Stimulated activated naive B cell treated with anti-CD40 and anti-IgM and Interleukin-4, amounts not matched to agents 10 μg/mL and 1 μg/mL and 100 μg/mL, for 72 hours (primary cell): ENCODE results near the gene FBXL17.
"Not testable (repeated sequence)": the region's sequence is repeated elsewhere in the genome, so short reads cannot be mapped to it uniquely, and the experiment has no call there.

Source experiments
- ATAC-seq, 2 donors: fragments of 150-1000 bp; cut with Tn5 transposase; replicated peaks; 2 replicates each; pipeline ENCODE4 v1.10.0; 2021; ENCODE audit warnings: moderate library complexity in 1 of 2
- DNase-seq: peaks from one replicate; pipeline ENCODE4 v3.0.0; 2021
- H3K27ac Mint-ChIP-seq: one replicate; pipeline ENCODE4 v1.8.0; 2022; ENCODE audit warnings: mild to moderate bottlenecking, mixed read lengths
- H3K27me3 Mint-ChIP-seq, 2 donors: one replicate each; pipeline ENCODE4 v1.8.0; 2022; ENCODE audit warnings: mixed read lengths in 2 of 2
- H3K36me3 Mint-ChIP-seq, 2 donors: one replicate each; pipeline ENCODE4 v1.8.0; 2022; ENCODE audit warnings: mixed read lengths in 2 of 2, mild to moderate bottlenecking in 1 of 2
- H3K4me1 Mint-ChIP-seq, 2 donors: one replicate each; pipeline ENCODE4 v1.8.0; 2022; ENCODE audit warnings: mixed read lengths in 2 of 2, mild to moderate bottlenecking in 1 of 2
- H3K4me3 Mint-ChIP-seq, 2 donors: one replicate each; pipeline ENCODE4 v1.8.0; 2022; ENCODE audit warnings: mild to moderate bottlenecking in 2 of 2, mixed read lengths in 2 of 2, moderate library complexity in 1 of 2
- H3K9me3 Mint-ChIP-seq, 2 donors: one replicate each; pipeline ENCODE4 v1.8.0; 2022; ENCODE audit warnings: mixed read lengths in 2 of 2, mild to moderate bottlenecking in 1 of 2

The FBXL17 gene

GRCh38 chr5:108381954-108382783, at the start of gene FBXL17:
TSS of gene FBXL17 (minus strand) at chr5:108382098.
- H3K27me3 Mint-ChIP-seq: no peaks in the 10 kb centered on the region
- H3K36me3 Mint-ChIP-seq: peaks cover 6 to 14% of the 10 kb centered on the region in 2 donors
- DNase-seq (peak; percentile 93), ATAC-seq (peak; percentile 78 to 82)
- peaks cover 28 to 39% of the 10 kb centered on the region in 2 donors for H3K4me1 Mint-ChIP-seq
- H3K27ac Mint-ChIP-seq: peak within 1 kb of the TSS; percentile 91
- peaks cover 2 to 3% of the 10 kb centered on the region in 2 donors for H3K9me3 Mint-ChIP-seq
- H3K4me3 Mint-ChIP-seq: peak within 1 kb of the TSS; percentile 84 to 89

- Mint-ChIP-seq H3K27ac (no peak overlapping the region), H3K4me3 (no peak overlapping the region), H3K27me3 (peaks cover 21 to 22% of the 10 kb centered on the region in 2 donors), H3K4me1 (peaks cover 6 to 21% of the 10 kb centered on the region in 2 donors), H3K9me3 (peaks cover 0 to 7% of the 10 kb centered on the region in 2 donors), H3K36me3 (no peaks in the 10 kb centered on the region)
- ATAC-seq: no peak
- no peak for DNase-seq
Measured at GRCh38 chr5:108430931-108431608, 49.2 kb upstream of the FBXL17 start.

- Mint-ChIP-seq H3K4me1 (no peaks in the 10 kb centered on the region), H3K27ac (no peak overlapping the region), H3K4me3 (no peak overlapping the region), H3K9me3 (peaks cover 10 to 18% of the 10 kb centered on the region in 2 donors), H3K36me3 (peaks cover 5% of the 10 kb centered on the region in 2 donors), H3K27me3 (peaks cover 24 to 35% of the 10 kb centered on the region in 2 donors)
- no peak for DNase-seq
- ATAC-seq: no peak
Measured at GRCh38 chr5:108421713-108422112, 39.8 kb upstream of the FBXL17 start.

GRCh38 chr5:108420755-108421154, 38.9 kb upstream of the FBXL17 start:
- peaks cover 5% of the 10 kb centered on the region in 2 donors for H3K36me3 Mint-ChIP-seq
- no peak overlapping the region for H3K4me3 Mint-ChIP-seq
- ATAC-seq (no peak), DNase-seq (no peak)
- no peaks in the 10 kb centered on the region for H3K4me1 Mint-ChIP-seq
- H3K27me3 Mint-ChIP-seq: peaks cover 18 to 26% of the 10 kb centered on the region in 2 donors
- no peak overlapping the region for H3K27ac Mint-ChIP-seq
- H3K9me3 Mint-ChIP-seq: peaks cover 10 to 18% of the 10 kb centered on the region in 2 donors

- H3K4me1 Mint-ChIP-seq: no peaks in the 10 kb centered on the region
- no peak for DNase-seq
- ATAC-seq: no peak
- H3K4me3 Mint-ChIP-seq: no peak overlapping the region
- peaks cover 5% of the 10 kb centered on the region in 2 donors for H3K36me3 Mint-ChIP-seq
- H3K27ac Mint-ChIP-seq: no peak overlapping the region
- H3K9me3 Mint-ChIP-seq: peaks cover 10 to 18% of the 10 kb centered on the region in 2 donors
- peaks cover 12 to 21% of the 10 kb centered on the region in 2 donors for H3K27me3 Mint-ChIP-seq
Measured at GRCh38 chr5:108420158-108420557, 38.3 kb upstream of the FBXL17 start.

GRCh38 chr5:108418197-108418596, 36.3 kb upstream of the FBXL17 start:
- Mint-ChIP-seq H3K27ac (no peak overlapping the region), H3K9me3 (peaks cover 7 to 10% of the 10 kb centered on the region in 2 donors), H3K4me3 (no peak overlapping the region), H3K36me3 (peaks cover 5% of the 10 kb centered on the region in 2 donors), H3K4me1 (no peaks in the 10 kb centered on the region), H3K27me3 (peaks cover 11 to 14% of the 10 kb centered on the region in 2 donors)
- no peak for ATAC-seq
- no peak for DNase-seq

GRCh38 chr5:108417166-108417670, 35.3 kb upstream of the FBXL17 start:
- Mint-ChIP-seq H3K27ac (no peak overlapping the region), H3K9me3 (peaks cover 5 to 10% of the 10 kb centered on the region in 2 donors), H3K4me3 (no peak overlapping the region), H3K27me3 (peaks cover 11 to 14% of the 10 kb centered on the region in 2 donors), H3K36me3 (peaks cover 5% of the 10 kb centered on the region in 2 donors), H3K4me1 (no peaks in the 10 kb centered on the region)
- DNase-seq (no peak), ATAC-seq (no peak)

- no peak for ATAC-seq
- Mint-ChIP-seq H3K27ac (no peak overlapping the region), H3K27me3 (peaks cover 11 to 17% of the 10 kb centered on the region in 2 donors), H3K4me1 (no peaks in the 10 kb centered on the region), H3K36me3 (peaks cover 5% of the 10 kb centered on the region in 2 donors), H3K9me3 (peaks cover 5 to 8% of the 10 kb centered on the region in 2 donors), H3K4me3 (no peak overlapping the region)
- no peak for DNase-seq
Measured at GRCh38 chr5:108415726-108416125, 33.8 kb upstream of the FBXL17 start.

- no peaks in the 10 kb centered on the region for H3K36me3 Mint-ChIP-seq
- peaks cover 0 to 3% of the 10 kb centered on the region in 2 donors for H3K9me3 Mint-ChIP-seq
- no peak for DNase-seq
- H3K27me3 Mint-ChIP-seq: peaks cover 0 to 7% of the 10 kb centered on the region in 2 donors
- H3K4me1 Mint-ChIP-seq: no peaks in the 10 kb centered on the region
- no peak for ATAC-seq
- H3K27ac Mint-ChIP-seq: no peak overlapping the region
- H3K4me3 Mint-ChIP-seq: no peak overlapping the region
Measured at GRCh38 chr5:108409786-108410185, 27.9 kb upstream of the FBXL17 start.

- Mint-ChIP-seq H3K27me3 (peaks cover 18% of the 10 kb centered on the region in 2 donors), H3K9me3 (peaks cover 12 to 14% of the 10 kb centered on the region in 2 donors)
- DNase-seq, H3K4me3 Mint-ChIP-seq, H3K4me1 Mint-ChIP-seq, H3K27ac Mint-ChIP-seq, H3K36me3 Mint-ChIP-seq, ATAC-seq: not testable (repeated sequence)
Measured at GRCh38 chr5:108405201-108405600, 23.3 kb upstream of the FBXL17 start.

DNA sequence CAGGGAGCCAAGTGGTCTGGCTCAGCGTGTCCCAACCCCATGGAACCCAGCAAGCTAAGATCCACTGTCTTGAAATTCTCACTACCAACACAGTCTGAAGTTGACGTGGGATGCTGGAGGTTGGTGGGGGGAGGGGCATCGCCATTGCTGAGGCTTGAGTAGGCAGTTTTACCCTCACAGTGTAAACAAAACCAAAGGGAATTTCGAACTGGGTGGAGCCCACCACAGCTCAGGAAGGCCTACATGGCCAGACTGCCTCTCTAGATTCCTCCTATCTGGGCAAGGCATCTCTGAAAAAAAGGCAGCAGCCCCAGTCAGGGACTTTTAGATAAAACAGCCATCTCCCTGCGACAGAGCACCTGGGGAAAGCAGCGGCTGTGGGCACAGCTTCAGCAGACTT, 17.1 kb upstream of the FBXL17 start:
- peaks cover 11 to 15% of the 10 kb centered on the region in 2 donors for H3K9me3 Mint-ChIP-seq
- no peak for ATAC-seq

DNA sequence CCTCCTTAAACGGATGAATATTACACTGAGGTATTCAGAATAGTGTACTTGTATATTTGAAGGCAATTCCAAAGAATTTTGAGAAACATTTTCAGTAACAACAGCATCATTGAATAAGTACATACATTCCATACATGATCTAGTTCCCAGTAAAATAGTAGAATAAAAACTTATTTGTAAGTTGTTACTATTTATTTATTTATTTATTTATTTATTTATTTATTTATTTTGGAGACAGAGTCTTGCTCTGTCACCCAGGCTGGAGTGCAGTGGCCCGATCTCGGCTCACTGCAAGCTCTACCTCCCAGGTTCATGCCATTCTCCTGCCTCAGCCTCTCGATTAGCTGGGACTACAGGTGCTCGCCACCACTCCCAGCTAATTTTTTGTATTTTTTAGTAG, 14.9 kb upstream of the FBXL17 start:
- DNase-seq, ATAC-seq, H3K36me3 Mint-ChIP-seq, H3K4me3 Mint-ChIP-seq, H3K27ac Mint-ChIP-seq, H3K4me1 Mint-ChIP-seq: not testable (repeated sequence)
- peaks cover 17 to 22% of the 10 kb centered on the region in 2 donors for H3K27me3 Mint-ChIP-seq
- peaks cover 6 to 11% of the 10 kb centered on the region in 2 donors for H3K9me3 Mint-ChIP-seq

More for the DNA sequence above, 17.1 kb upstream of the FBXL17 start:
- H3K27me3 Mint-ChIP-seq: peaks cover 21 to 26% of the 10 kb centered on the region in 2 donors
- no peak overlapping the region for H3K4me3 Mint-ChIP-seq
- peaks cover 0 to 5% of the 10 kb centered on the region in 2 donors for H3K36me3 Mint-ChIP-seq
- H3K27ac Mint-ChIP-seq: no peak overlapping the region
- H3K4me1 Mint-ChIP-seq: no peaks in the 10 kb centered on the region
- no peak for DNase-seq

DNA sequence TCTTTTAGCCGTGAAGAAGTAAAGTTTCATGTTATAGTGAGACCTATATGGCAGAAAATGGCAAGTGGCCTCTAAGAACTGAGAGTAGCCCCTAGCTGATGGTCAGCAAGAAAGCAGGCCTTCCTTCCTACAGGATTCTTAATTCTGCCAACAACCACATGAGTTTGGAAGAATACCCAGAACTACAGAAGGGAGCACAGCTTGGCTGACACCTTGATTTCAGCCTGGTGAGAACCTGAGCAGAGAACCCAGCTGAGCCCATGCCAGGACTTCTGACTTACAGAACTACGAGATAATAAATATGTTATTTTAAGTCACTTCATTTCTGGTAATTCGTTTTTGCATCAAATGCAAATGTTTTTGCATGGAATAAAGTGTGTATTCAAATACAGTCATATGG, 5.9 kb upstream of the FBXL17 start:
- H3K36me3 Mint-ChIP-seq: peaks cover 0 to 1% of the 10 kb centered on the region in 2 donors
- no peak overlapping the region for H3K4me3 Mint-ChIP-seq
- H3K4me1 Mint-ChIP-seq: peaks cover 13 to 14% of the 10 kb centered on the region in 2 donors
- no peak overlapping the region for H3K27ac Mint-ChIP-seq
- H3K9me3 Mint-ChIP-seq: no peaks in the 10 kb centered on the region
- no peaks in the 10 kb centered on the region for H3K27me3 Mint-ChIP-seq
- no peak for DNase-seq
- ATAC-seq: no peak

DNA sequence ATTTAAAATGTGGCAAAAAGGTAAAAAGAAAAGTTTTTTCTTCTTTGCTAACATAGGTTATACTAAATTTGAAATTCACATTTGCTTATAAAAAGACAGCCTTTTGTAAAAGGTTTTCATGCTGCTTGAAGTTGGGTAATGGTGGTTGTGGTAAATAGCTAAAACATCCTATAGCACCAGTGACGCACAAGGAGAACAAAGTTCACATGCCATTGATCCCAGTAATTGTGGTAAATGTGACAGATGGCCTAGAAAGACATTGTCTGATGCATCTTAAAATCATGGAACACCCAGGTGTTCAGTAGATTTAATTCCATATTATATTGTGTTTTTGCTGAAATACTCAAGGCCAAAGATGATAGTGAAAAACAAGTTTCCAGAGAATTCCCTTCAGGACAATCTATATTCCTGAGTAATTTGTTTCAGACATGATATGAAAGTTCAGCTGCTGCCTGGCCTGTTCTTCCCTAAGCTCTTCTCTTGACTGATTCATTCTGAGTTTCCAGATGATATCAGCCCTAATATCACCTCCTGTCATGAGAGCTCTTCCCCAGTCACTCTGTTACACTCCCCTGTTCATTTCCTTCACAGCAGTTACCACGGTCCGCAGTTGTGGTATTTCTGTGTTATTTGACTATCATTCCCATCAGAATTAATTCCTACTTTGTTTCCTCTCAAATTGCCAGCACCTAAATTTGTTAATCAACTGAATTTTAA, 4.6 kb upstream of the FBXL17 start:
- H3K4me1 Mint-ChIP-seq: peaks cover 16% of the 10 kb centered on the region in 2 donors
- peaks cover 0 to 1% of the 10 kb centered on the region in 2 donors for H3K36me3 Mint-ChIP-seq
- no peaks in the 10 kb centered on the region for H3K9me3 Mint-ChIP-seq
- ATAC-seq (no peak), DNase-seq (no peak)
- no peak overlapping the region for H3K4me3 Mint-ChIP-seq
- peak overlapping the region; percentile 68 for H3K27ac Mint-ChIP-seq
- H3K27me3 Mint-ChIP-seq: no peaks in the 10 kb centered on the region
